Ascending aorta (tissue), 2 donors: ENCODE results near the gene GDF9. TPM values are rescaled to one million over a fixed set of nuclear protein-coding genes. Genes with fewer than 3 reads are reported as not detected.
A peak's percentile ranks its signal among the peaks of the same experiment; 100 is the strongest.

Experiments
- DNase-seq, 2 donors: peaks; one replicate each; pipeline ENCODE4 v3.0.0-alpha.2; 2019; ENCODE audit warnings: low spot score in 2 of 2
- H3K27ac ChIP-seq, 2 donors: fragments of 200-600 bp; sonication (generic); one replicate each; pipeline ENCODE4 v1.5.1; 2016 to 2017; ENCODE audit warnings: mild to moderate bottlenecking in 1 of 2
- H3K27me3 ChIP-seq: fragments of 200-600 bp; sonication (generic); one replicate; pipeline ENCODE4 v1.5.1; 2017
- H3K36me3 ChIP-seq, 2 donors: fragments of 200-600 bp; sonication (generic); one replicate each; pipeline ENCODE4 v1.5.1; 2016
- H3K4me1 ChIP-seq, 2 donors: fragments of 200-600 bp; sonication (generic); one replicate each; pipeline ENCODE4 v1.5.1; 2016 to 2017; ENCODE audit warnings: mild to moderate bottlenecking in 1 of 2
- H3K4me3 ChIP-seq, 2 donors: fragments of 200-600 bp; sonication (generic); one replicate each; pipeline ENCODE4 v1.5.1; 2016 to 2017; ENCODE audit warnings: mild to moderate bottlenecking in 1 of 2
- H3K9me3 ChIP-seq, 2 donors: fragments of 200-600 bp; sonication (generic); one replicate each; pipeline ENCODE4 v1.5.1; 2016
- CTCF ChIP-seq, 3 experiments: fragments of 200-600 bp in 2 of 3; fragments of 450-650 bp in 1 of 3; sonication (generic) in 2 of 3; IDR thresholded peaks; one replicate each; pipeline ENCODE4 v1.5.1; 2016 to 2019; ENCODE audit warnings: antibody characterized with exemption in 3 of 3, mild to moderate bottlenecking in 1 of 3, moderate library complexity in 1 of 3
- intact Hi-C: fragments of 100-400 bp; cut with DNase I; formaldehyde crosslinking; loops from one replicate; pipeline ENCODE4 v1.15.1; 2023
- total RNA-seq: library from RNA; depleted of rRNA; stranded (reverse); fragments of >200 nt; gene quantifications from one replicate; pipeline ENCODE4 v1.1.0, GENCODE V29; 2016

The GDF9 gene
- total RNA-seq, 1 donor from 2014 or later = not detected

- peaks cover 8 to 14% of the 10 kb centered on the region in 2 donors for H3K4me1 ChIP-seq
- H3K36me3 ChIP-seq = no peaks in the 10 kb centered on the region
- no peak for TF ChIP-seq CTCF (IDR thresholded peaks at IDR 0.05)
- peak overlapping the region; percentile 27 to 47 for H3K4me3 ChIP-seq
- no peak overlapping the region for H3K27ac ChIP-seq
- no peaks in the 10 kb centered on the region for H3K27me3 ChIP-seq
- DNase-seq = peak in 1 of 2 donors; percentile 60
- no peaks in the 10 kb centered on the region for H3K9me3 ChIP-seq
- intact Hi-C loops = no loop called here
These were observed 41.0 kb downstream of the GDF9 start for GRCh38 chr5:132825033-132825833.

- no peak for TF ChIP-seq CTCF (IDR thresholded peaks at IDR 0.05)
- no peak overlapping the region for H3K27ac ChIP-seq
- intact Hi-C loops = loop anchor here (5.0 kb wide), 1 partner anchor 167 kb away; the partner anchor contains the start of gene IL13
- no peak overlapping the region for H3K4me3 ChIP-seq
- H3K27me3 ChIP-seq = no peaks in the 10 kb centered on the region
- no peaks in the 10 kb centered on the region for H3K36me3 ChIP-seq
- H3K9me3 ChIP-seq = no peaks in the 10 kb centered on the region
- DNase-seq = no peak
- peaks cover 7 to 11% of the 10 kb centered on the region in 2 donors for H3K4me1 ChIP-seq
These were observed 41.8 kb downstream of the GDF9 start for GRCh38 chr5:132824426-132824825.

- Histone ChIP-seq H3K4me3 (peak overlapping the region; percentile 35 to 63), H3K27me3 (no peaks in the 10 kb centered on the region), H3K4me1 (peaks cover 5 to 8% of the 10 kb centered on the region in 2 donors), H3K27ac (no peak overlapping the region), H3K9me3 (no peaks in the 10 kb centered on the region), H3K36me3 (no peaks in the 10 kb centered on the region)
- no peak for TF ChIP-seq CTCF (IDR thresholded peaks at IDR 0.05)
- intact Hi-C loops = loop anchor here (5.0 kb wide), 1 partner anchor 166 kb away; the partner anchor contains the start of gene IL13
- no peak for DNase-seq
These were observed 42.7 kb downstream of the GDF9 start for GRCh38 chr5:132823481-132824050.

GRCh38 chr5:132822650-132823480 lies 43.4 kb downstream of the GDF9 start:
- TF ChIP-seq CTCF (IDR thresholded peaks at IDR 0.05) = peak in 2 of 3 experiments; percentile 9 to 16
- no peak for DNase-seq
- intact Hi-C loops = loop anchor here (5.0 kb wide), 1 partner anchor 166 kb away; the partner anchor contains the start of gene IL13
- Histone ChIP-seq H3K4me1 (peaks cover 5 to 8% of the 10 kb centered on the region in 2 donors), H3K27me3 (no peaks in the 10 kb centered on the region), H3K27ac (no peak overlapping the region), H3K4me3 (peak overlapping the region; percentile 35 to 63), H3K9me3 (no peaks in the 10 kb centered on the region), H3K36me3 (no peaks in the 10 kb centered on the region)

- Histone ChIP-seq H3K4me1 (peaks cover 5 to 8% of the 10 kb centered on the region in 2 donors), H3K4me3 (no peak overlapping the region), H3K9me3 (no peaks in the 10 kb centered on the region), H3K27me3 (no peaks in the 10 kb centered on the region), H3K36me3 (no peaks in the 10 kb centered on the region), H3K27ac (no peak overlapping the region)
- DNase-seq = no peak
- no peak for TF ChIP-seq CTCF (IDR thresholded peaks at IDR 0.05)
- intact Hi-C loops = loop anchor here (2.0 to 5.0 kb wide), 3 partner anchors 45 to 164 kb away; partner anchors contain the start of genes CCNI2, IL13 and SEPTIN8
These were observed 44.5 kb downstream of the GDF9 start for GRCh38 chr5:132821791-132822190.
